ENCODE measurements around the gene CDC42BPB. TPM values are rescaled to one million over a fixed set of nuclear protein-coding genes. Genes with fewer than 3 reads are reported as not detected.

Gene CDC42BPB
- total RNA-seq, 1 experiment from 2014 or later = 103 TPM

DNA sequence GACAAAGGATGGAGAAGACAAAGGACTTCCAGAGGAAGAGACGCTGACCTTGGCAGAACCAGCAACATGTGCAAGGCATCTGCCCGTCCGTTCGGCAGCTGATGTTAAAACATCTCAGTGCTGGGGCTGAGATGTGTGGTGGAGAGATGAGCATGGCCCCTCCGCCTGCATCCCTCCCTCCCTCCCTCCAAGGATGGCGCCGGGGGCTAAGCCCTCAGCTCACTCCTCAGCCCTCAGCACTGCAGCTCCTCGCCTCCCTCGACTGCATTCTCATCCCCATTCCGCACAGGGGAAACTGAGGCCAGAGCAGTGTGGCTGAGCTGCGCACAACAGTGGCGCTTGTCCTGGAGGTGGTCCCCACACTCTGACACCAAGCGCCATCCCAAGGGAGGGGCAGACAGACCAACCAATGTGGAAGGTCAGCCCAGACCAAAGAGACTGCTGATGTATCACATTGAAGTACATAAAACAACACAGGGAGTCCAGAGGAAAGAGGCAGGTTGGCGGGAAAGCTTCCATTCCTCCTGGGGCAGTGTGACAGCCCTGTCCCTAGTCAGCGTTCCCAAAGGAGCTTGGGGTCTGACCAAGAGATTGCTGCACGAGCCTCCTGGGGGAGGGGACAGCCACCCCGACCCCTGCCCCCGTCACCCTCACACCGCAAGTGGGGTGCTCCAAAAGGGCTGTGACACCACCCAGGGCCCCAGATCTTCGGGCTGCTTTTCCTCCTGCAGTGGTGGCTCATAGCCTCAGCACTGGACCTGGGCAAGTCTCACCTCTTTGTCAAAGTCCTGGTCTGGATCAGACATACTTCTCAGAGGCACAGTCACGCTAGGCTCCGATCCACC is 119.8 kb downstream of the CDC42BPB start:
- H3K23me2 ChIP-seq (ENCODE audit: insufficient read length, low read depth, low read length, poor library complexity, severe bottlenecking) = no peaks in the 10 kb centered on the region
- H4K91ac ChIP-seq (ENCODE audit: insufficient read length, low read depth, low read length) = no peak overlapping the region
- no peak overlapping the region for H3K4me3 Mint-ChIP-seq
- H3K27ac Mint-ChIP-seq = no peak overlapping the region
- no peak overlapping the region for H3K27ac ChIP-seq (ENCODE audit: insufficient read length, low read depth, low read length)
- H4K5ac ChIP-seq (ENCODE audit: insufficient read length, low read depth, low read length) = no peak overlapping the region
- no peaks in the 10 kb centered on the region for H3K9me3 Mint-ChIP-seq
- no peaks in the 10 kb centered on the region for H3K27me3 Mint-ChIP-seq (ENCODE audit: low read depth)
- H2BK120ac ChIP-seq (ENCODE audit: low read depth, low read length, poor library complexity, severe bottlenecking) = no peak overlapping the region
- no peaks in the 10 kb centered on the region for H3K4me1 Mint-ChIP-seq
- H3K23ac ChIP-seq (ENCODE audit: insufficient read length, low read depth, low read length) = no peak overlapping the region
- no peaks in the 10 kb centered on the region for H4K20me1 ChIP-seq (ENCODE audit: control insufficient read depth, insufficient read depth, insufficient read length)
- H3K4ac ChIP-seq (ENCODE audit: low read depth, low read length) = no peak overlapping the region
- no peak overlapping the region for H3K18ac ChIP-seq (ENCODE audit: insufficient read length, low read depth, low read length)
- WGBS (ENCODE audit: extremely low coverage, insufficient read length, low lambda C conversion rate) = no CpG with 5 or more reads among the region's 22 CpGs
- no peak overlapping the region for H3K56ac ChIP-seq (ENCODE audit: insufficient read length, low read depth, low read length)
- no peak overlapping the region for H4K8ac ChIP-seq (replicated peaks; ENCODE audit: insufficient read length, low read depth, low read length)
- H3K79me1 ChIP-seq (ENCODE audit: insufficient read depth, low read depth, low read length, poor library complexity, severe bottlenecking) = no peaks in the 10 kb centered on the region
- H3K4me2 ChIP-seq (ENCODE audit: insufficient read depth, insufficient read length, low read length) = no peak overlapping the region
- H3K36me3 Mint-ChIP-seq (ENCODE audit: insufficient read depth in 1 of 3, low read depth in 3 of 3) = peaks cover 14 to 81% (median 49%) of the 10 kb centered on the region in 3 experiments; a peak in 6 of 7 replicates
- H2BK5ac ChIP-seq (ENCODE audit: insufficient read length, low read length) = no peak overlapping the region
- no peaks in the 10 kb centered on the region for H3K27me3 ChIP-seq (ENCODE audit: insufficient read depth, low read length)
- no peak for DNase-seq
- TF ChIP-seq, protein P1, sequence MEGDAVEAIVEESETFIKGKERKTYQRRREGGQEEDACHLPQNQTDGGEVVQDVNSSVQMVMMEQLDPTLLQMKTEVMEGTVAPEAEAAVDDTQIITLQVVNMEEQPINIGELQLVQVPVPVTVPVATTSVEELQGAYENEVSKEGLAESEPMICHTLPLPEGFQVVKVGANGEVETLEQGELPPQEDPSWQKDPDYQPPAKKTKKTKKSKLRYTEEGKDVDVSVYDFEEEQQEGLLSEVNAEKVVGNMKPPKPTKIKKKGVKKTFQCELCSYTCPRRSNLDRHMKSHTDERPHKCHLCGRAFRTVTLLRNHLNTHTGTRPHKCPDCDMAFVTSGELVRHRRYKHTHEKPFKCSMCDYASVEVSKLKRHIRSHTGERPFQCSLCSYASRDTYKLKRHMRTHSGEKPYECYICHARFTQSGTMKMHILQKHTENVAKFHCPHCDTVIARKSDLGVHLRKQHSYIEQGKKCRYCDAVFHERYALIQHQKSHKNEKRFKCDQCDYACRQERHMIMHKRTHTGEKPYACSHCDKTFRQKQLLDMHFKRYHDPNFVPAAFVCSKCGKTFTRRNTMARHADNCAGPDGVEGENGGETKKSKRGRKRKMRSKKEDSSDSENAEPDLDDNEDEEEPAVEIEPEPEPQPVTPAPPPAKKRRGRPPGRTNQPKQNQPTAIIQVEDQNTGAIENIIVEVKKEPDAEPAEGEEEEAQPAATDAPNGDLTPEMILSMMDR (conservative IDR thresholded peaks at IDR 0.05) = no peak
- no peak overlapping the region for H2AFZ ChIP-seq (ENCODE audit: low read length)
- no peaks in the 10 kb centered on the region for H3K9me3 ChIP-seq (ENCODE audit: control insufficient read depth, low read depth, low read length)
- H2AK5ac ChIP-seq (ENCODE audit: insufficient read length, low read length) = no peak overlapping the region
- H3K4me1 ChIP-seq (ENCODE audit: insufficient read depth, low read length) = no peaks in the 10 kb centered on the region
- no peak overlapping the region for H3K14ac ChIP-seq (ENCODE audit: insufficient read depth, low read length)
- no peak overlapping the region for H2BK12ac ChIP-seq (ENCODE audit: insufficient read length, low read depth, low read length)
- H2BK20ac ChIP-seq (ENCODE audit: low read depth, low read length, poor library complexity, severe bottlenecking) = no peak overlapping the region
- no peaks in the 10 kb centered on the region for H3K79me2 ChIP-seq (ENCODE audit: insufficient read depth, low read length)
- no peak overlapping the region for H3K9ac ChIP-seq (ENCODE audit: extremely low read depth, insufficient read length, low read length)
- no peak overlapping the region for H2BK15ac ChIP-seq (ENCODE audit: low read depth, low read length)
- no peak overlapping the region for H3T11ph ChIP-seq (ENCODE audit: low read length)

All from H9 (cell line).